ENCODE measurements around the gene DCC. TPM values are rescaled to one million over a fixed set of nuclear protein-coding genes. Genes with fewer than 3 reads are reported as not detected.

DCC gene
- total RNA-seq, 1 experiment from 2014 or later = 0.72 TPM

DNA sequence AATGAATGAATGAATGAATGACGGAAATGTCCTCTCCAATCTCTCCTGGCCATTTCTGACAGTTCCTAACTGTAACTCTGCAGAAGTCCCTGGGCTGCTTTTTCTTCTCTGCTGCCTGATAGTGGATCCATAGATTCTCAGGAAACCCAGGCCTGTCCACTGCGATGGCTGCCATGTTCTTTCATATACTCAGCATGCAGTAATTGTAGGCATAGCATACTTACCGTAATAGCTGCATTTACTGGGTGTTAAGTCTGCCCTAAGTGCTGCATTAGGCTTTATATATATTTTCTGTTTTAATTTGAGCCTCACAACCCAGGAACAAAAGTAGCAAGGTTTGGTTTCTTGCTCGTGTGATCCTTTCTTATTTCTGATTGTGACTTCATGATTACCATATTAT is 122.9 kb downstream of the DCC start:
- TF ChIP-seq MYBL2 (CRISPR knock-in tag; IDR thresholded peaks at IDR 0.05) (no peak), FOXP1 (CRISPR knock-in tag; IDR thresholded peaks at IDR 0.05; ENCODE audit: borderline replicate concordance) (no peak), HMGXB4 (CRISPR knock-in tag; IDR thresholded peaks at IDR 0.05) (no peak), OVOL2 (CRISPR knock-in tag; IDR thresholded peaks at IDR 0.05; ENCODE audit: borderline replicate concordance) (no peak), ZNF532 (CRISPR knock-in tag; IDR thresholded peaks at IDR 0.05; ENCODE audit: borderline replicate concordance) (no peak), ZNF425 (CRISPR knock-in tag; conservative IDR thresholded peaks at IDR 0.05) (no peak), NR1H2 (CRISPR knock-in tag; IDR thresholded peaks at IDR 0.05) (no peak), ESRRA (CRISPR knock-in tag; IDR thresholded peaks at IDR 0.05; ENCODE audit: borderline replicate concordance) (no peak), RELA (CRISPR knock-in tag; IDR thresholded peaks at IDR 0.05; ENCODE audit: borderline replicate concordance) (no peak), ZNF138 (CRISPR knock-in tag; conservative IDR thresholded peaks at IDR 0.05) (no peak), FOXK1 (CRISPR knock-in tag; IDR thresholded peaks at IDR 0.05) (no peak), ZNF423 (CRISPR knock-in tag; IDR thresholded peaks at IDR 0.05) (no peak), IRF2 (CRISPR knock-in tag; IDR thresholded peaks at IDR 0.05; ENCODE audit: borderline replicate concordance, low read depth) (no peak), GRHL2 (CRISPR knock-in tag; IDR thresholded peaks at IDR 0.05; ENCODE audit: insufficient replicate concordance, severe bottlenecking) (no peak), KAT7 (CRISPR knock-in tag; IDR thresholded peaks at IDR 0.05; ENCODE audit: borderline replicate concordance) (no peak), E2F1 (CRISPR knock-in tag; IDR thresholded peaks at IDR 0.05) (no peak), ATF3 (CRISPR knock-in tag; conservative IDR thresholded peaks at IDR 0.05) (no peak), RORB (CRISPR knock-in tag; IDR thresholded peaks at IDR 0.05) (no peak)
- TF ChIP-seq, protein P1, sequence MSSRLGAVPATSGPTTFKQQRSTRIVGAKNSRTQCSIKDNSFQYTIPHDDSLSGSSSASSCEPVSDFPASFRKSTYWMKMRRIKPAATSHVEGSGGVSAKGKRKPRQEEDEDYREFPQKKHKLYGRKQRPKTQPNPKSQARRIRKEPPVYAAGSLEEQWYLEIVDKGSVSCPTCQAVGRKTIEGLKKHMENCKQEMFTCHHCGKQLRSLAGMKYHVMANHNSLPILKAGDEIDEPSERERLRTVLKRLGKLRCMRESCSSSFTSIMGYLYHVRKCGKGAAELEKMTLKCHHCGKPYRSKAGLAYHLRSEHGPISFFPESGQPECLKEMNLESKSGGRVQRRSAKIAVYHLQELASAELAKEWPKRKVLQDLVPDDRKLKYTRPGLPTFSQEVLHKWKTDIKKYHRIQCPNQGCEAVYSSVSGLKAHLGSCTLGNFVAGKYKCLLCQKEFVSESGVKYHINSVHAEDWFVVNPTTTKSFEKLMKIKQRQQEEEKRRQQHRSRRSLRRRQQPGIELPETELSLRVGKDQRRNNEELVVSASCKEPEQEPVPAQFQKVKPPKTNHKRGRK (CRISPR knock-in tag; IDR thresholded peaks at IDR 0.05; ENCODE audit: borderline replicate concordance) = no peak
- TF ChIP-seq, protein P2, sequence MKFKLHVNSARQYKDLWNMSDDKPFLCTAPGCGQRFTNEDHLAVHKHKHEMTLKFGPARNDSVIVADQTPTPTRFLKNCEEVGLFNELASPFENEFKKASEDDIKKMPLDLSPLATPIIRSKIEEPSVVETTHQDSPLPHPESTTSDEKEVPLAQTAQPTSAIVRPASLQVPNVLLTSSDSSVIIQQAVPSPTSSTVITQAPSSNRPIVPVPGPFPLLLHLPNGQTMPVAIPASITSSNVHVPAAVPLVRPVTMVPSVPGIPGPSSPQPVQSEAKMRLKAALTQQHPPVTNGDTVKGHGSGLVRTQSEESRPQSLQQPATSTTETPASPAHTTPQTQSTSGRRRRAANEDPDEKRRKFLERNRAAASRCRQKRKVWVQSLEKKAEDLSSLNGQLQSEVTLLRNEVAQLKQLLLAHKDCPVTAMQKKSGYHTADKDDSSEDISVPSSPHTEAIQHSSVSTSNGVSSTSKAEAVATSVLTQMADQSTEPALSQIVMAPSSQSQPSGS (CRISPR knock-in tag; IDR thresholded peaks at IDR 0.05; ENCODE audit: borderline replicate concordance, low read depth) = no peak
- no peak for ATAC-seq
- ChIA-PET CTCF (interaction anchor here (0.5 kb wide), 2 partner anchors 302 to 1565 kb away, joined by 3 read pairs; no protein-coding TSS in a partner anchor), POLR2A (no interaction called here)
- no peaks in the 10 kb centered on the region for H3K36me3 Mint-ChIP-seq
- H3K27me3 Mint-ChIP-seq (ENCODE audit: low read depth) = no peaks in the 10 kb centered on the region
- no peak for DNase-seq (ENCODE audit: low spot score)
- H3K4me3 Mint-ChIP-seq = no peak overlapping the region
- no peaks in the 10 kb centered on the region for H3K4me1 Mint-ChIP-seq
- H3K9me3 Mint-ChIP-seq = 0 out of 2 replicates have a peak, but pooled peaks cover 3% of the 10 kb centered on the region
- H3K27ac Mint-ChIP-seq = no peak overlapping the region
